CD14-positive monocyte (primary cell): ENCODE data around the gene NUDT1. TPM values are rescaled to one million over a fixed set of nuclear protein-coding genes. Genes with fewer than 3 reads are reported as not detected.

Source experiments
- DNase-seq, 3 donors: peaks; one replicate each; pipeline ENCODE4 v3.0.0-alpha.2; 2011 to 2022
- H2AFZ ChIP-seq: 2 replicates; pipeline ENCODE4 v1.6.0; 2012; ENCODE audit warnings: mild to moderate bottlenecking, low read depth, low read length, inconsistent platforms; ENCODE audit not compliant: insufficient read depth, poor library complexity, severe bottlenecking
- H3K27ac ChIP-seq, 2 donors: 1 replicate in 1 of 2; 2 replicates in 1 of 2; pipeline ENCODE4 v1.5.1; 2012 to 2013; ENCODE audit warnings: low read length in 2 of 2, control low read depth in 1 of 2, inconsistent platforms in 1 of 2, low read depth in 1 of 2, mild to moderate bottlenecking in 1 of 2
- H3K27me3 ChIP-seq, 2 donors: one replicate each; pipeline versions ENCODE4 v1.6.0 to v1.6.1; 2011 to 2013; ENCODE audit warnings: low read length in 2 of 2; ENCODE audit not compliant: control insufficient read depth in 2 of 2, insufficient read depth in 2 of 2
- H3K36me3 ChIP-seq, 2 donors: replicated peaks in 1 of 2; 1 replicate in 1 of 2; 2 replicates in 1 of 2; pipeline versions ENCODE4 v1.5.1 to v1.6.1; 2012 to 2013; ENCODE audit warnings: low read length in 2 of 2, control low read depth in 1 of 2, inconsistent platforms in 1 of 2, mild to moderate bottlenecking in 1 of 2; ENCODE audit not compliant: insufficient read depth in 2 of 2, control insufficient read depth in 1 of 2
- H3K4me1 ChIP-seq, 2 donors: 1 replicate in 1 of 2; 2 replicates in 1 of 2; pipeline versions ENCODE4 v1.5.1 to v1.6.1; 2012 to 2013; ENCODE audit warnings: low read length in 2 of 2, control low read depth in 1 of 2, inconsistent platforms in 1 of 2, mild to moderate bottlenecking in 1 of 2, moderate library complexity in 1 of 2; ENCODE audit not compliant: insufficient read depth in 2 of 2, control insufficient read depth in 1 of 2
- H3K4me2 ChIP-seq: replicated peaks from 2 replicates; pipeline ENCODE3; 2012; ENCODE audit warnings: low read length, moderate library complexity, mild to moderate bottlenecking; ENCODE audit not compliant: poor library complexity, severe bottlenecking; ENCODE audit errors: extremely low read depth
- H3K4me3 ChIP-seq, 3 experiments: fragments of 200-600 bp in 1 of 3; sonication (generic) in 1 of 3; replicated peaks in 1 of 3; 1 replicate in 2 of 3; 2 replicates in 1 of 3; pipeline ENCODE4 v1.5.1; 2011 to 2013; ENCODE audit warnings: low read length in 3 of 3, mild to moderate bottlenecking in 3 of 3, control low read depth in 2 of 3, low read depth in 2 of 3, inconsistent platforms in 1 of 3, moderate library complexity in 1 of 3
- H3K79me2 ChIP-seq: 2 replicates; pipeline ENCODE4 v1.6.0; 2012; ENCODE audit warnings: mild to moderate bottlenecking, control low read depth, inconsistent platforms, low read length, moderate library complexity; ENCODE audit not compliant: insufficient read depth
- H3K9ac ChIP-seq: 2 replicates; pipeline ENCODE4 v1.6.0; 2017; ENCODE audit warnings: low read length, mild to moderate bottlenecking; ENCODE audit not compliant: insufficient read depth, poor library complexity, severe bottlenecking
- H3K9me3 ChIP-seq, 2 donors: replicated peaks in 1 of 2; 1 replicate in 1 of 2; 2 replicates in 1 of 2; pipeline versions ENCODE4 v1.5.1 to v1.6.1; 2012 to 2013; ENCODE audit warnings: low read length in 2 of 2, control low read depth in 1 of 2; ENCODE audit not compliant: control insufficient read depth in 1 of 2, insufficient read depth in 1 of 2
- H4K20me1 ChIP-seq: 2 replicates; pipeline ENCODE4 v1.6.0; 2012; ENCODE audit warnings: mild to moderate bottlenecking, low read length, control low read depth, moderate library complexity; ENCODE audit not compliant: insufficient read depth
- H3K27ac Mint-ChIP-seq, 7 donors: one replicate each; pipeline ENCODE4 v1.8.0; 2020; ENCODE audit warnings: mild to moderate bottlenecking in 7 of 7, mixed read lengths in 7 of 7, moderate library complexity in 6 of 7, inconsistent platforms in 2 of 7
- H3K27me3 Mint-ChIP-seq, 3 donors: one replicate each; pipeline ENCODE4 v1.8.0; 2021 to 2022; ENCODE audit warnings: low read depth in 3 of 3, mild to moderate bottlenecking in 3 of 3, mixed read lengths in 3 of 3, moderate library complexity in 3 of 3, inconsistent platforms in 1 of 3
- H3K36me3 Mint-ChIP-seq, 2 donors: one replicate each; pipeline ENCODE4 v1.8.0; 2020; ENCODE audit warnings: mixed read lengths in 2 of 2, inconsistent platforms in 1 of 2, mild to moderate bottlenecking in 1 of 2
- H3K4me1 Mint-ChIP-seq: one replicate; pipeline ENCODE4 v1.8.0; 2020; ENCODE audit warnings: mild to moderate bottlenecking, mixed read lengths
- H3K4me3 Mint-ChIP-seq, 2 donors: one replicate each; pipeline ENCODE4 v1.8.0; 2020; ENCODE audit warnings: mild to moderate bottlenecking in 2 of 2, mixed read lengths in 2 of 2, moderate library complexity in 1 of 2
- H3K9me3 Mint-ChIP-seq, 7 donors: one replicate each; pipeline ENCODE4 v1.8.0; 2020 to 2022; ENCODE audit warnings: mixed read lengths in 7 of 7, mild to moderate bottlenecking in 6 of 7, moderate library complexity in 6 of 7, inconsistent platforms in 2 of 7
- CTCF ChIP-seq: fragments of 200-600 bp; IDR thresholded peaks from one replicate; pipeline ENCODE4 v1.8.0; 2022; ENCODE audit warnings: antibody characterized with exemption, mild to moderate bottlenecking
- WGBS: methylation state at CpG from one replicate; pipeline ENCODE4 v1.1.5; 2013; ENCODE audit warnings: missing lambda C conversion rate; ENCODE audit not compliant: insufficient coverage; 5-methylcytosine and 5-hydroxymethylcytosine counted together
- intact Hi-C, 2 donors: fragments of 100-400 bp; cut with micrococcal nuclease; formaldehyde crosslinking; loops; one replicate each; pipeline versions ENCODE4 v1.15.0 to v1.15.1; 2023
- polyA plus RNA-seq, 3 donors: library from polyadenylated mRNA; depleted of rRNA in 1 of 3; unstranded in 2 of 3; stranded (reverse) in 1 of 3; fragments of 300-500 nt in 2 of 3; fragments of >200 nt in 1 of 3; fragmentation: Illumina TruSeq in 2 of 3; gene quantifications; 1 replicate in 2 of 3; 2 replicates in 1 of 3; pipeline ENCODE4 v1.2.3, GENCODE V29; 2012 to 2021

Gene NUDT1
- polyA plus RNA-seq, 3 donors = 19.6 to 42.6 (median 40.8) TPM

GRCh38 chr7:2271273-2272026 is 29.4 kb downstream of the NUDT1 start:
- peaks cover 30 to 36% of the 10 kb centered on the region in 2 donors for H3K36me3 ChIP-seq
- no peak overlapping the region for H2AFZ ChIP-seq
- Mint-ChIP-seq H3K4me1 (no peaks in the 10 kb centered on the region), H3K4me3 (no peak overlapping the region), H3K9me3 (peaks cover 0 to 3% (median 0%) of the 10 kb centered on the region in 7 donors), H3K27me3 (no peaks in the 10 kb centered on the region), H3K36me3 (peaks cover 31 to 60% of the 10 kb centered on the region in 2 donors), H3K27ac (peak overlapping the region in 1 of 7 donors; percentile 11)
- no peaks in the 10 kb centered on the region for H4K20me1 ChIP-seq
- H3K9me3 ChIP-seq = no peaks in the 10 kb centered on the region
- intact Hi-C loops = no loop called here
- H3K27ac ChIP-seq = no peak overlapping the region
- DNase-seq = no peak
- no peaks in the 10 kb centered on the region for H3K27me3 ChIP-seq
- H3K4me3 ChIP-seq = no peak overlapping the region
- TF ChIP-seq CTCF = no peak
- no peaks in the 10 kb centered on the region for H3K4me1 ChIP-seq
- H3K4me2 ChIP-seq = no peak overlapping the region
- H3K79me2 ChIP-seq = no peaks in the 10 kb centered on the region
- H3K9ac ChIP-seq = no peak overlapping the region
- WGBS = 91% methylated on average over 23 of the region's 27 CpGs

- H3K27ac ChIP-seq = no peak overlapping the region
- peaks cover 35 to 66% of the 10 kb centered on the region in 2 donors for H3K36me3 Mint-ChIP-seq
- no peak for DNase-seq
- TF ChIP-seq CTCF = no peak
- H3K4me1 Mint-ChIP-seq = no peaks in the 10 kb centered on the region
- peaks cover 34 to 39% of the 10 kb centered on the region in 2 donors for H3K36me3 ChIP-seq
- H3K79me2 ChIP-seq = no peaks in the 10 kb centered on the region
- no peak overlapping the region for H3K4me2 ChIP-seq
- no peaks in the 10 kb centered on the region for H4K20me1 ChIP-seq
- no peak overlapping the region for H2AFZ ChIP-seq
- H3K27ac Mint-ChIP-seq = no peak overlapping the region
- H3K27me3 Mint-ChIP-seq = no peaks in the 10 kb centered on the region
- H3K9ac ChIP-seq = no peak overlapping the region
- H3K4me3 Mint-ChIP-seq = no peak overlapping the region
- H3K27me3 ChIP-seq = no peaks in the 10 kb centered on the region
- no peaks in the 10 kb centered on the region for H3K9me3 ChIP-seq
- no peaks in the 10 kb centered on the region for H3K4me1 ChIP-seq
- intact Hi-C loops = no loop called here
- H3K9me3 Mint-ChIP-seq = peaks cover 0 to 3% (median 0%) of the 10 kb centered on the region in 7 donors
- WGBS = 87% methylated on average over 9 of the region's 9 CpGs
- H3K4me3 ChIP-seq = no peak overlapping the region
Measured at GRCh38 chr7:2272031-2272430, 30.0 kb downstream of the NUDT1 start.
